OCI-LY7 (cell line): ENCODE data around the gene ESPNL. TPM values are rescaled to one million over a fixed set of nuclear protein-coding genes. Genes with fewer than 3 reads are reported as not detected.

Experiments
- BruUV-seq: library from RNA; stranded (reverse); fragments of 400-500 nt; replicated peaks from 2 replicates; lab custom pipeline; 2021; lab: Mats Ljungman, UMichigan
- CTCF ChIA-PET: fragments of 300-600 bp; sonication (Branson Sonifier 250); formaldehyde crosslinking; loops from one replicate; lab custom pipeline; 2022; ENCODE audit warnings: antibody characterized with exemption; ENCODE audit not compliant: unreplicated experiment; lab: Charles Lee
- POLR2A ChIA-PET: fragments of 300-600 bp; sonication (Branson Sonifier 250); formaldehyde crosslinking; loops from one replicate; lab custom pipeline; 2022; ENCODE audit warnings: antibody characterized with exemption; lab: Charles Lee
- DNase-seq: peaks from one replicate; pipeline ENCODE4 v3.0.0-alpha.2; 2015; ENCODE audit warnings: low spot score
- H2AFZ ChIP-seq: fragments of 200-600 bp; sonication (generic), shearing (Covaris generic); 2 replicates; pipeline ENCODE4 v1.6.1; 2014; ENCODE audit warnings: mild to moderate bottlenecking, antibody characterized with exemption, low read length, moderate library complexity
- H3K27ac ChIP-seq: fragments of 200-600 bp; sonication (generic); 2 replicates; pipeline ENCODE4 v1.5.1; 2014; ENCODE audit warnings: mixed run types, low read depth, mild to moderate bottlenecking, moderate library complexity, low read length, inconsistent platforms; ENCODE audit not compliant: poor library complexity, severe bottlenecking
- H3K36me3 ChIP-seq: fragments of 200-600 bp; sonication (generic); 2 replicates; pipeline ENCODE4 v1.6.1; 2014; ENCODE audit warnings: mild to moderate bottlenecking, antibody characterized with exemption, low read length, moderate library complexity, mixed read lengths; ENCODE audit not compliant: insufficient read depth
- H3K4me1 ChIP-seq: fragments of 200-600 bp; sonication (generic); 2 replicates; pipeline ENCODE4 v1.5.1; 2014; ENCODE audit warnings: mild to moderate bottlenecking, low read length; ENCODE audit not compliant: insufficient read depth, poor library complexity, severe bottlenecking
- H3K4me2 ChIP-seq: fragments of 200-600 bp; sonication (generic); 2 replicates; pipeline ENCODE4 v1.6.1; 2014; ENCODE audit warnings: mild to moderate bottlenecking, low read length
- H3K4me3 ChIP-seq: fragments of 200-600 bp; sonication (generic); 2 replicates; pipeline ENCODE4 v1.5.1; 2014; ENCODE audit warnings: mild to moderate bottlenecking, low read depth, low read length; ENCODE audit not compliant: poor library complexity, severe bottlenecking
- H3K79me2 ChIP-seq: fragments of 200-600 bp; sonication (generic); 2 replicates; pipeline ENCODE4 v1.6.1; 2016; ENCODE audit warnings: low read depth, mild to moderate bottlenecking, low read length, moderate library complexity, mixed read lengths; ENCODE audit not compliant: insufficient read depth
- H3K9me2 ChIP-seq: fragments of 200-600 bp; sonication (generic); 2 replicates; pipeline ENCODE4 v1.6.1; 2016; ENCODE audit warnings: mild to moderate bottlenecking, low read length, mixed read lengths; ENCODE audit not compliant: insufficient read depth
- H3K9me3 ChIP-seq: fragments of 200-600 bp; sonication (generic); 2 replicates; pipeline ENCODE4 v1.6.1; 2014; ENCODE audit warnings: mild to moderate bottlenecking, mixed run types, low read length, mixed read lengths
- H4K20me1 ChIP-seq: fragments of 200-600 bp; sonication (generic); 2 replicates; pipeline ENCODE4 v1.6.1; 2014; ENCODE audit warnings: mild to moderate bottlenecking, antibody characterized with exemption, low read length, moderate library complexity, mixed read lengths; ENCODE audit not compliant: insufficient read depth
- EZH2phosphoT487 ChIP-seq: fragments of 200-600 bp; sonication (generic); IDR thresholded peaks from 2 replicates; pipeline ENCODE4 v1.6.1; 2018; ENCODE audit warnings: low read depth, borderline replicate concordance, mild to moderate bottlenecking, mixed run types, antibody characterized with exemption, low read length, moderate library complexity, mixed read lengths
- intact Hi-C: fragments of 100-400 bp; cut with micrococcal nuclease; formaldehyde crosslinking; loops from one replicate; pipeline ENCODE4 v1.10.0; 2022; ENCODE audit not compliant: unreplicated experiment
- total RNA-seq, 2 experiments: library from RNA; depleted of rRNA in 1 of 2; stranded (reverse); fragments of >200 nt in 1 of 2; shearing (Covaris generic) in 1 of 2; gene quantifications; 2 replicates each; pipeline ENCODE4 v1.2.3, GENCODE V29; 2014 to 2022
- TF ChIP-seq, protein P1 (sequence below): fragments of 200-600 bp; sonication (generic); conservative IDR thresholded peaks from 2 replicates; pipeline ENCODE4 v1.5.1; 2014; ENCODE audit warnings: mild to moderate bottlenecking, antibody characterized with exemption, low read length, moderate library complexity, mixed read lengths

ESPNL gene
- total RNA-seq, 2 experiments from 2014 or later = 5.0 to 7.7 TPM

- Histone ChIP-seq H4K20me1 (no peaks in the 10 kb centered on the region), H3K4me2 (no peak overlapping the region), H2AFZ (no peak overlapping the region), H3K9me2 (no peaks in the 10 kb centered on the region), H3K9me3 (no peaks in the 10 kb centered on the region), H3K27ac (no peak overlapping the region), H3K79me2 (no peaks in the 10 kb centered on the region), H3K4me1 (peaks cover 12% of the 10 kb centered on the region), H3K4me3 (no peak overlapping the region), H3K36me3 (no peaks in the 10 kb centered on the region)
- no peak for DNase-seq
- TF ChIP-seq, protein P1, sequence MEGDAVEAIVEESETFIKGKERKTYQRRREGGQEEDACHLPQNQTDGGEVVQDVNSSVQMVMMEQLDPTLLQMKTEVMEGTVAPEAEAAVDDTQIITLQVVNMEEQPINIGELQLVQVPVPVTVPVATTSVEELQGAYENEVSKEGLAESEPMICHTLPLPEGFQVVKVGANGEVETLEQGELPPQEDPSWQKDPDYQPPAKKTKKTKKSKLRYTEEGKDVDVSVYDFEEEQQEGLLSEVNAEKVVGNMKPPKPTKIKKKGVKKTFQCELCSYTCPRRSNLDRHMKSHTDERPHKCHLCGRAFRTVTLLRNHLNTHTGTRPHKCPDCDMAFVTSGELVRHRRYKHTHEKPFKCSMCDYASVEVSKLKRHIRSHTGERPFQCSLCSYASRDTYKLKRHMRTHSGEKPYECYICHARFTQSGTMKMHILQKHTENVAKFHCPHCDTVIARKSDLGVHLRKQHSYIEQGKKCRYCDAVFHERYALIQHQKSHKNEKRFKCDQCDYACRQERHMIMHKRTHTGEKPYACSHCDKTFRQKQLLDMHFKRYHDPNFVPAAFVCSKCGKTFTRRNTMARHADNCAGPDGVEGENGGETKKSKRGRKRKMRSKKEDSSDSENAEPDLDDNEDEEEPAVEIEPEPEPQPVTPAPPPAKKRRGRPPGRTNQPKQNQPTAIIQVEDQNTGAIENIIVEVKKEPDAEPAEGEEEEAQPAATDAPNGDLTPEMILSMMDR = no peak
- TF ChIP-seq EZH2phosphoT487 = no peak
- intact Hi-C loops = no loop called here
- no TSS peak for BruUV-seq
- ChIA-PET POLR2A (interaction anchor here (0.6 to 2.7 kb wide), 2 partner anchors 9 to 49 kb away, joined by 3 to 16 read pairs; no protein-coding TSS in a partner anchor), CTCF (no interaction called here)
Observed at GRCh38 chr2:238099714-238100048, 459 bp upstream of the ESPNL start.

- ChIA-PET POLR2A (interaction anchor here (0.6 kb wide), 1 partner anchor 46 kb away, joined by 4 read pairs; no protein-coding TSS in a partner anchor), CTCF (no interaction called here)
- no TSS peak for BruUV-seq
- Histone ChIP-seq H3K36me3 (no peaks in the 10 kb centered on the region), H3K9me3 (no peaks in the 10 kb centered on the region), H4K20me1 (no peaks in the 10 kb centered on the region), H2AFZ (no peak overlapping the region), H3K4me1 (peaks cover 22% of the 10 kb centered on the region), H3K9me2 (no peaks in the 10 kb centered on the region), H3K4me2 (no peak overlapping the region), H3K27ac (no peak overlapping the region), H3K79me2 (no peaks in the 10 kb centered on the region), H3K4me3 (no peak overlapping the region)
- intact Hi-C loops = no loop called here
- TF ChIP-seq, protein P1 = no peak
- no peak for TF ChIP-seq EZH2phosphoT487
- DNase-seq = no peak
Observed at GRCh38 chr2:238100821-238101771, 956 bp downstream of the ESPNL start.
